KOPT-K1 (cell line): ENCODE results near the gene CIT.
A peak's percentile ranks its signal among the peaks of the same experiment; 100 is the strongest.
"Not testable (repeated sequence)": the region's sequence is repeated elsewhere in the genome, so short reads cannot be mapped to it uniquely, and the experiment has no call there.

ENCODE experiments used
- H3K27ac ChIP-seq: fragments of 200-600 bp; sonication (generic); 2 replicates; pipeline ENCODE4 v1.5.1; 2016; ENCODE audit warnings: antibody characterized with exemption, mild to moderate bottlenecking, low read depth, low read length; ENCODE audit not compliant: poor library complexity, severe bottlenecking
- H3K36me3 ChIP-seq: fragments of 200-600 bp; sonication (generic); 2 replicates; pipeline ENCODE4 v1.5.1; 2017; ENCODE audit warnings: antibody characterized with exemption, mild to moderate bottlenecking, low read length, moderate library complexity; ENCODE audit not compliant: insufficient read depth
- H3K9me3 ChIP-seq: fragments of 200-600 bp; sonication (generic); 2 replicates; pipeline ENCODE4 v1.5.1; 2017; ENCODE audit warnings: antibody characterized with exemption, low read length, mild to moderate bottlenecking; ENCODE audit not compliant: insufficient read depth, poor library complexity, severe bottlenecking

CIT gene

GRCh38 chr12:119667577-119668323, 209.4 kb downstream of the CIT start, which contains the start of gene PRKAB1:
Gene PRKAB1, plus strand, starts transcription at chr12:119668133. Its CDS starts 112 bp downstream, at chr12:119668245.
- peaks cover 32% of the 10 kb centered on the region for H3K36me3 ChIP-seq
- H3K27ac ChIP-seq = peak within 1 kb of the TSS; percentile 92
- H3K9me3 ChIP-seq = no peaks in the 10 kb centered on the region

- H3K9me3 ChIP-seq = no peaks in the 10 kb centered on the region
- H3K27ac ChIP-seq = peak overlapping the region; percentile 92
- peaks cover 25% of the 10 kb centered on the region for H3K36me3 ChIP-seq
Measured at GRCh38 chr12:119666900-119667576, 210.1 kb downstream of the CIT start.

- H3K36me3 ChIP-seq = peaks cover 18% of the 10 kb centered on the region
- H3K9me3 ChIP-seq = no peaks in the 10 kb centered on the region
- peak overlapping the region; percentile 92 for H3K27ac ChIP-seq
Measured at GRCh38 chr12:119666226-119666795, 210.8 kb downstream of the CIT start.

- Histone ChIP-seq H3K9me3 (no peaks in the 10 kb centered on the region), H3K36me3 (peaks cover 8% of the 10 kb centered on the region), H3K27ac (peak overlapping the region; percentile 92)
Measured at GRCh38 chr12:119665164-119665929, 211.8 kb downstream of the CIT start.

- H3K9me3 ChIP-seq = no peaks in the 10 kb centered on the region
- H3K36me3 ChIP-seq = 0 out of 2 replicates have a peak, but pooled peaks cover under 1% of the 10 kb centered on the region
- H3K27ac ChIP-seq = peak overlapping the region; percentile 92
Measured at GRCh38 chr12:119664642-119665041, 212.5 kb downstream of the CIT start.

GRCh38 chr12:119661882-119662281, 215.2 kb downstream of the CIT start:
- H3K27ac ChIP-seq = no peak overlapping the region
- no peaks in the 10 kb centered on the region for H3K36me3 ChIP-seq
- H3K9me3 ChIP-seq = no peaks in the 10 kb centered on the region

- Histone ChIP-seq H3K36me3 (no peaks in the 10 kb centered on the region), H3K9me3 (peaks cover 6% of the 10 kb centered on the region), H3K27ac (peak overlapping the region; percentile 26)
Measured at GRCh38 chr12:119660076-119660475, 217.0 kb downstream of the CIT start.

GRCh38 chr12:119659289-119659897, 217.7 kb downstream of the CIT start:
- Histone ChIP-seq H3K9me3 (peaks cover 9% of the 10 kb centered on the region), H3K27ac (peak overlapping the region; percentile 26), H3K36me3 (no peaks in the 10 kb centered on the region)

- not testable (repeated sequence) for H3K36me3 ChIP-seq, H3K27ac ChIP-seq
- peaks cover 19% of the 10 kb centered on the region for H3K9me3 ChIP-seq
Measured at GRCh38 chr12:119658166-119658565, 219.0 kb downstream of the CIT start.

- peaks cover 31% of the 10 kb centered on the region for H3K9me3 ChIP-seq
- H3K27ac ChIP-seq, H3K36me3 ChIP-seq: not testable (repeated sequence)
Measured at GRCh38 chr12:119657001-119657400, 220.1 kb downstream of the CIT start.

- H3K36me3 ChIP-seq = no peaks in the 10 kb centered on the region
- no peak overlapping the region for H3K27ac ChIP-seq
- H3K9me3 ChIP-seq = peaks cover 32% of the 10 kb centered on the region
Measured at GRCh38 chr12:119652665-119653064, 224.5 kb downstream of the CIT start.

- H3K9me3 ChIP-seq = peaks cover 23% of the 10 kb centered on the region
- no peaks in the 10 kb centered on the region for H3K36me3 ChIP-seq
- H3K27ac ChIP-seq = no peak overlapping the region
Measured at GRCh38 chr12:119649202-119649808, 227.8 kb downstream of the CIT start.

GRCh38 chr12:119645535-119646059, 231.5 kb downstream of the CIT start:
- Histone ChIP-seq H3K9me3 (no peaks in the 10 kb centered on the region), H3K27ac (no peak overlapping the region), H3K36me3 (no peaks in the 10 kb centered on the region)

GRCh38 chr12:119644930-119645329, 232.2 kb downstream of the CIT start:
- no peaks in the 10 kb centered on the region for H3K9me3 ChIP-seq
- no peak overlapping the region for H3K27ac ChIP-seq
- no peaks in the 10 kb centered on the region for H3K36me3 ChIP-seq
